B cell (primary cell): ENCODE results near the gene BTF3. TPM values are rescaled to one million over a fixed set of nuclear protein-coding genes. Genes with fewer than 3 reads are reported as not detected.

Experiments used
- ATAC-seq: fragments of 200-7000 bp; cut with Tn5 transposase; one replicate; pipeline ENCODE4 v1.10.0; 2021; ENCODE audit warnings: low read depth, mild to moderate bottlenecking, moderate number of reproducible peaks, moderate library complexity
- CTCF ChIA-PET: fragments of 350-600 bp; sonication (Branson Sonifier 250); formaldehyde crosslinking; loops from one replicate; lab custom pipeline; 2021; ENCODE audit warnings: antibody characterized with exemption, inconsistent platforms; lab: Charles Lee
- POLR2A ChIA-PET: fragments of 350-600 bp; sonication (Branson Sonifier 250); formaldehyde crosslinking; loops from one replicate; lab custom pipeline; 2021; ENCODE audit warnings: antibody characterized with exemption; lab: Charles Lee
- DNase-seq: peaks from one replicate; pipeline ENCODE4 v3.0.0; 2013
- H2AFZ ChIP-seq: 2 replicates; pipeline ENCODE4 v1.6.1; 2012; ENCODE audit warnings: mild to moderate bottlenecking, low read depth, low read length; ENCODE audit not compliant: insufficient read depth, poor library complexity, severe bottlenecking
- H3K27ac ChIP-seq, 2 donors: 1 replicate in 1 of 2; 2 replicates in 1 of 2; pipeline ENCODE4 v1.5.1; 2012 to 2013; ENCODE audit warnings: low read length in 2 of 2, mild to moderate bottlenecking in 2 of 2, moderate library complexity in 1 of 2
- H3K27me3 ChIP-seq, 4 experiments: fragments of 200-600 bp in 1 of 4; sonication (generic) in 1 of 4; replicated peaks in 1 of 4; 1 replicate in 2 of 4; 2 replicates in 2 of 4; pipeline versions ENCODE4 v1.6.1 to v1.7.0; 2013 to 2016; ENCODE audit warnings: low read length in 3 of 4, mild to moderate bottlenecking in 2 of 4, mixed read lengths in 1 of 4, moderate library complexity in 1 of 4; ENCODE audit not compliant: insufficient read depth in 4 of 4, control insufficient read depth in 3 of 4; ENCODE audit errors: control extremely low read depth in 1 of 4
- H3K36me3 ChIP-seq, 2 experiments: replicated peaks in 1 of 2; 1 replicate in 1 of 2; 2 replicates in 1 of 2; pipeline versions ENCODE4 v1.6.1 to v1.7.1; 2013; ENCODE audit warnings: low read length in 1 of 2; ENCODE audit not compliant: insufficient read depth in 2 of 2, control insufficient read depth in 1 of 2; ENCODE audit errors: control extremely low read depth in 1 of 2, extremely low read depth in 1 of 2
- H3K4me1 ChIP-seq, 2 donors: fragments of 200-600 bp in 1 of 2; sonication (generic) in 1 of 2; 1 replicate in 1 of 2; 2 replicates in 1 of 2; pipeline versions ENCODE4 v1.5.1 to v1.6.1; 2013 to 2017; ENCODE audit warnings: low read length in 2 of 2; ENCODE audit not compliant: control insufficient read depth in 2 of 2, insufficient read depth in 2 of 2
- H3K4me2 ChIP-seq: replicated peaks from 2 replicates; pipeline ENCODE3; 2012; ENCODE audit warnings: mild to moderate bottlenecking, low read depth, low read length; ENCODE audit not compliant: poor library complexity, severe bottlenecking
- H3K4me3 ChIP-seq, 5 experiments: fragments of 200-600 bp in 1 of 5; sonication (generic) in 1 of 5; 1 replicate in 3 of 5; 2 replicates in 2 of 5; pipeline versions ENCODE4 v1.5.1 to v1.7.0; 2011 to 2016; ENCODE audit warnings: low read length in 4 of 5, mild to moderate bottlenecking in 4 of 5, low read depth in 2 of 5, control low read depth in 1 of 5, moderate library complexity in 1 of 5; ENCODE audit not compliant: insufficient read depth in 1 of 5; ENCODE audit errors: control extremely low read depth in 1 of 5, extremely low read depth in 1 of 5
- H3K79me2 ChIP-seq: fragments of 200-600 bp; sonication (generic); one replicate; pipeline ENCODE4 v1.6.0; 2016; ENCODE audit warnings: low read length; ENCODE audit not compliant: control insufficient read depth, insufficient read depth
- H3K9ac ChIP-seq: fragments of 200-600 bp; sonication (generic); 2 replicates; pipeline ENCODE4 v1.6.1; 2017; ENCODE audit warnings: mild to moderate bottlenecking, low read length, moderate library complexity
- H3K9me3 ChIP-seq, 3 donors: one replicate each; pipeline versions ENCODE4 v1.6.1 to v1.7.1; 2013; ENCODE audit warnings: low read length in 2 of 3; ENCODE audit not compliant: control insufficient read depth in 2 of 3, insufficient read depth in 1 of 3; ENCODE audit errors: control extremely low read depth in 1 of 3
- H4K20me1 ChIP-seq: 2 replicates; pipeline ENCODE4 v1.6.0; 2012; ENCODE audit warnings: mild to moderate bottlenecking, low read length; ENCODE audit not compliant: insufficient read depth, control insufficient read depth, poor library complexity, severe bottlenecking
- H3K27ac Mint-ChIP-seq: one replicate; pipeline ENCODE4 v1.8.0; 2021; ENCODE audit warnings: mixed read lengths
- H3K27me3 Mint-ChIP-seq: one replicate; pipeline ENCODE4 v1.8.0; 2021; ENCODE audit warnings: mixed read lengths
- H3K4me1 Mint-ChIP-seq: one replicate; pipeline ENCODE4 v1.8.0; 2021; ENCODE audit warnings: mixed read lengths
- H3K4me3 Mint-ChIP-seq: one replicate; pipeline ENCODE4 v1.8.0; 2021; ENCODE audit warnings: mixed read lengths
- H3K9me3 Mint-ChIP-seq: one replicate; pipeline ENCODE4 v1.8.0; 2022; ENCODE audit warnings: mixed read lengths; ENCODE audit not compliant: insufficient read depth
- EZH2 ChIP-seq: IDR thresholded peaks from 2 replicates; pipeline ENCODE4 v1.6.1; 2012; ENCODE audit warnings: borderline replicate concordance, low read depth, mild to moderate bottlenecking, moderate library complexity, low read length; ENCODE audit not compliant: insufficient read depth, poor library complexity, severe bottlenecking
- WGBS: methylation state at CpG from one replicate; pipeline ENCODE4 v1.1.5; 2013; ENCODE audit warnings: missing lambda C conversion rate; ENCODE audit not compliant: insufficient coverage; 5-methylcytosine and 5-hydroxymethylcytosine counted together
- intact Hi-C: fragments of 100-400 bp; cut with micrococcal nuclease; formaldehyde crosslinking; loops from one replicate; pipeline ENCODE4 v1.10.0; 2022
- polyA plus RNA-seq: library from polyadenylated mRNA; depleted of rRNA; stranded (reverse); fragments of >200 nt; gene quantifications from 2 replicates; pipeline ENCODE4 v1.2.3, GENCODE V29; 2012
- total RNA-seq, 2 donors: library from RNA; stranded (reverse); fragments of 120-200 nt in 1 of 2; gene quantifications; 1 replicate in 1 of 2; 2 replicates in 1 of 2; pipeline versions ENCODE4 v1.2.3 to v1.2.4, GENCODE V29; 2013 to 2022
- TF ChIP-seq, protein P1 (sequence below): fragments of 200-600 bp; IDR thresholded peaks from one replicate; pipeline ENCODE4 v1.8.0; 2022; ENCODE audit warnings: antibody characterized with exemption, mild to moderate bottlenecking

Gene BTF3
- total and polyA plus RNA-seq, 2 donors (not counting 1 experiment from before 2014, with no cell fraction given): 309 to 466 TPM

DNA sequence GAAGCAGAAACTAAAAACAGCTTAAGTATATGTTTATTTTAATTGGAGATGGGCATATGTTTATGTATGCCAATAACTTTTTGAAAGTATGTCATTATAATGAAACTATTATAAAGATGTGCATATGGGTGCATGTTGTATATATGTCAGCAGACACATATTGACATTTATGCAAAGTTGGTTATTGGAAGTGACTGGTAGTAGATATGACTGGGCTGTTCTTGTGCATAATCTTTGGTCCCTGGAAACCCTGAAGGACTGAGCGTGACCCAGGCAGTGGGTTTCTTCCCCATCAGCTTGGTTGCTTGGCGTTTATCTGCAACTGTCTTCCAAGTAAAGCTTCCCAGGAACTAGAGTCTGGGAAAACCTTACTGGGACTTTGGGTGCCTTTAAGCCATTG, 41.5 kb downstream of the BTF3 start:
- no peak for DNase-seq
- Mint-ChIP-seq H3K4me1 (no peaks in the 10 kb centered on the region), H3K9me3 (no peaks in the 10 kb centered on the region), H3K27me3 (peaks cover 32% of the 10 kb centered on the region), H3K4me3 (no peak overlapping the region), H3K27ac (no peak overlapping the region)
- 100% methylated on average over 2 of the region's 2 CpGs for WGBS
- Histone ChIP-seq H3K36me3 (no peaks in the 10 kb centered on the region), H3K4me3 (no peak overlapping the region), H3K9me3 (no peaks in the 10 kb centered on the region), H4K20me1 (no peaks in the 10 kb centered on the region), H3K4me1 (no peaks in the 10 kb centered on the region), H3K9ac (no peak overlapping the region), H3K79me2 (no peaks in the 10 kb centered on the region), H3K27me3 (peaks cover 0 to 6% (median 3%) of the 10 kb centered on the region in 4 experiments), H3K27ac (no peak overlapping the region), H3K4me2 (no peak overlapping the region), H2AFZ (no peak overlapping the region)
- TF ChIP-seq, protein P1, sequence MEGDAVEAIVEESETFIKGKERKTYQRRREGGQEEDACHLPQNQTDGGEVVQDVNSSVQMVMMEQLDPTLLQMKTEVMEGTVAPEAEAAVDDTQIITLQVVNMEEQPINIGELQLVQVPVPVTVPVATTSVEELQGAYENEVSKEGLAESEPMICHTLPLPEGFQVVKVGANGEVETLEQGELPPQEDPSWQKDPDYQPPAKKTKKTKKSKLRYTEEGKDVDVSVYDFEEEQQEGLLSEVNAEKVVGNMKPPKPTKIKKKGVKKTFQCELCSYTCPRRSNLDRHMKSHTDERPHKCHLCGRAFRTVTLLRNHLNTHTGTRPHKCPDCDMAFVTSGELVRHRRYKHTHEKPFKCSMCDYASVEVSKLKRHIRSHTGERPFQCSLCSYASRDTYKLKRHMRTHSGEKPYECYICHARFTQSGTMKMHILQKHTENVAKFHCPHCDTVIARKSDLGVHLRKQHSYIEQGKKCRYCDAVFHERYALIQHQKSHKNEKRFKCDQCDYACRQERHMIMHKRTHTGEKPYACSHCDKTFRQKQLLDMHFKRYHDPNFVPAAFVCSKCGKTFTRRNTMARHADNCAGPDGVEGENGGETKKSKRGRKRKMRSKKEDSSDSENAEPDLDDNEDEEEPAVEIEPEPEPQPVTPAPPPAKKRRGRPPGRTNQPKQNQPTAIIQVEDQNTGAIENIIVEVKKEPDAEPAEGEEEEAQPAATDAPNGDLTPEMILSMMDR: no peak
- no peak for TF ChIP-seq EZH2
- ATAC-seq: no peak
- ChIA-PET CTCF (interaction anchor here (0.7 to 1.7 kb wide), 4 partner anchors 8 to 53 kb away, joined by 3 to 7 read pairs (median 4); no protein-coding TSS in a partner anchor), POLR2A (no interaction called here)
- intact Hi-C loops: loop anchor here (10.0 kb wide), 1 partner anchor 585 kb away; the partner anchor contains the start of gene FCHO2

DNA sequence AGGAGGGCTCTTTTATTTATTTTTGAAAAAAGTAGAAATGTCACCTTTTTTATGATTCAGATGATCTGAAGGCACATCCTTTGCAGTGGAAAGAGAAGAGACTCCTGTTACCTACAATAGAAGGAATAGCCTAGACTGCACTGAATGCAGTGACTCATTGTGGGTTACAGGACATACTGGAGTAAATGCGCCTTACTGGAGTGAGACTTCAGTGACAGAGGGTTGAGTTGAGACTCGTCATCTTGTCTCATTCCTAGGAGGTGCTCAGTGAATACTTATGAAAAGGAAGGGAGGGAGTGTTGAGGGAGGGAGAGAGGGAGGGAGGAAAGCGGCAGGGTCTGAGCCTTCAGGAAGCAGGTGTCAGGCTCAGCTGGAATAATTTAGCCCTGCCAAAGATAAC, 42.0 kb downstream of the BTF3 start:
- Histone ChIP-seq H3K27me3 (peaks cover 0 to 6% (median 3%) of the 10 kb centered on the region in 4 experiments), H3K9ac (no peak overlapping the region), H3K4me1 (no peaks in the 10 kb centered on the region), H4K20me1 (no peaks in the 10 kb centered on the region), H3K79me2 (no peaks in the 10 kb centered on the region), H2AFZ (no peak overlapping the region), H3K36me3 (no peaks in the 10 kb centered on the region), H3K9me3 (no peaks in the 10 kb centered on the region), H3K4me2 (no peak overlapping the region), H3K4me3 (no peak overlapping the region), H3K27ac (no peak overlapping the region)
- H3K9me3 Mint-ChIP-seq: no peaks in the 10 kb centered on the region
- no peak overlapping the region for H3K4me3 Mint-ChIP-seq
- intact Hi-C loops: no loop called here
- H3K27me3 Mint-ChIP-seq: peaks cover 31% of the 10 kb centered on the region
- H3K27ac Mint-ChIP-seq: no peak overlapping the region
- no peak for TF ChIP-seq EZH2
- TF ChIP-seq, protein P1: no peak
- ChIA-PET CTCF (interaction anchor here (1.7 kb wide), 1 partner anchor 10 kb away, joined by 7 read pairs; no protein-coding TSS in a partner anchor), POLR2A (no interaction called here)
- ATAC-seq: no peak
- WGBS: 45% methylated on average over 3 of the region's 3 CpGs
- no peaks in the 10 kb centered on the region for H3K4me1 Mint-ChIP-seq
- DNase-seq: no peak
